ENCODE data around the gene TRAF3IP3.

Gene TRAF3IP3

GRCh38 chr1:209741193-209741592 is 14.7 kb upstream of the TRAF3IP3 start:
- DNase-seq: no peak

DNA sequence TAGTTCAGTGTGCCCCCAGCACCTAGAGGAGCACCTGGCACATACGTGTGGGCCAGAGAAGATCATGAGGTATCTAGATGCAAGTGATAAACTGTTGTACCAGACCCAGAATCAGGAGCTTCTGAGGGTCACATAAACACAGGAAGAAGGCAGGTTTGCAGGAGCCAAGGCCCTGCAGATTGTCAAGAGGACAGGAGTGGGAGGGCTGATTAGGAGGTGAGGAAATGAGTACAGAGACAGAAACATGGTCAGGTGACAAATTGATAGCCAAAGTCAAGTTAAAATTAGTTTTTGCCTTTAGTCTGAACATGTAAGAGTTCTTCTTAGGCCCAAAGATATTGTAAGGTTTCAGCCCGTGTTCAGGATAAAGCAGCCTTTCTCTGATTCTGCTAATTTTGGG is 14.0 kb upstream of the TRAF3IP3 start:
- DNase-seq: no peak

GRCh38 chr1:209742409-209743144 is 13.3 kb upstream of the TRAF3IP3 start:
- DNase-seq: no peak

DNA sequence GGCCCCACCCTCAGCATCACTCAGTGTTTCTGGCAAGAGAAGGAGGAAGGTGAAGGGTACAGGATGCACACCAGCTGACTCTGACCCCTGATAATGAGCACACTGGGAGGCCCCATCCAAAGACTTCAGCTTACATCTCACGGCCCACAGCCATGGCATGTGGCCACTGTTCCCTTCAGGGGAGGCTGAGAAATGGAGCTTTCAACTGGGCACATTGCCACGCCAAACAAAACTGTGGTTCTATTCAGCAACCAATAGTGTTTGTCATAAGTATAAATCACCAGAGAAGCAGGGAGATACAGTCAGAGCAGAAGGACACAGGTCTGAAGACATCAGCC is 12.7 kb upstream of the TRAF3IP3 start:
- DNase-seq: no peak

GRCh38 chr1:209746451-209747165 is 9.2 kb upstream of the TRAF3IP3 start:
- DNase-seq: no peak

- DNase-seq: no peak
These were observed 8.1 kb upstream of the TRAF3IP3 start for GRCh38 chr1:209747580-209748262.

GRCh38 chr1:209748620-209749019 is 7.2 kb upstream of the TRAF3IP3 start:
- DNase-seq: no peak

- no peak for DNase-seq
These were observed 6.6 kb upstream of the TRAF3IP3 start for GRCh38 chr1:209749205-209749604.

GRCh38 chr1:209749670-209750323 is 6.1 kb upstream of the TRAF3IP3 start:
- DNase-seq: peak; percentile 48 to 67

GRCh38 chr1:209751627-209752231 is 4.1 kb upstream of the TRAF3IP3 start:
- DNase-seq: no peak

DNA sequence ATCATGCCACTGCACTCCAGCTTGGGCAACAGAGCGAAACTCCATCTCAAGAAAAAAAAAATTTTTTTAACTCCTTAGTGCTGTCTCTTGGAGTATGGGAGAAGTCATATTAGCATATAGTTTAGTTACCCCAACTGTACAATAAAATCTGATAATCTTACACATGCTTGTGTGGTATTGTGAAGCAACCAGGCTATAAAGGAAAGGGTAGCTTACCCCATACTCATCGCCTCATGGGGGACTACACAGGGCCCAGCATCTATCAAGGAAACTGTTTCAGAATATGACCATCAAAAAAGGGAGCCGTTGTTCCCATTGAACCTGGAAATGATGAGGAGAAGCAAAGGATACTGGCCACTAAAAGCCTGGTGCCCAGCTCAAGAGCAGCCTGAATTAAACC is 3.0 kb upstream of the TRAF3IP3 start:
- no peak for DNase-seq

- no peak for DNase-seq
These were observed 597 bp upstream of the TRAF3IP3 start for GRCh38 chr1:209755256-209755655.

- DNase-seq: no peak
These were observed 977 bp downstream of the TRAF3IP3 start for GRCh38 chr1:209756615-209757445.

DNA sequence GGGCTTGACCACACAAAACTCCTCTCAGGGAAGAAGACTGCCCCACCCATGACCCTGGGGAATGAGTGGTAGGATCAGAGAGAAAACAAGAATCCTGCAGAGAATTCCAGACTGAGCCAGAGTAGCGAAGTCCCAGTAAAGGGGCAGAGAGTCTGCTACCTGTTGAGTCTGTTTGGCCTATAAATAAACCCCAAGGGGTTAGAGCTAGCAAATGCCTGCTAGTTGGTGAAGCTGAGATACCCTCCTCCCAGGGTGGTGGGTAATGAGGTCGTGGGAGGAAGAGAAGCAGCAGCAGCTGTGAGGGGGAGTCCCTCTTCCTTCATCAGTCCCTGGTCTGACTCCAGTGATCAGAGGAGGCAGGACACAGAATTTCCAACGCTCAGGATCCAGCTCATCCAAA is 2.5 kb downstream of the TRAF3IP3 start:
- DNase-seq: no peak

DNA sequence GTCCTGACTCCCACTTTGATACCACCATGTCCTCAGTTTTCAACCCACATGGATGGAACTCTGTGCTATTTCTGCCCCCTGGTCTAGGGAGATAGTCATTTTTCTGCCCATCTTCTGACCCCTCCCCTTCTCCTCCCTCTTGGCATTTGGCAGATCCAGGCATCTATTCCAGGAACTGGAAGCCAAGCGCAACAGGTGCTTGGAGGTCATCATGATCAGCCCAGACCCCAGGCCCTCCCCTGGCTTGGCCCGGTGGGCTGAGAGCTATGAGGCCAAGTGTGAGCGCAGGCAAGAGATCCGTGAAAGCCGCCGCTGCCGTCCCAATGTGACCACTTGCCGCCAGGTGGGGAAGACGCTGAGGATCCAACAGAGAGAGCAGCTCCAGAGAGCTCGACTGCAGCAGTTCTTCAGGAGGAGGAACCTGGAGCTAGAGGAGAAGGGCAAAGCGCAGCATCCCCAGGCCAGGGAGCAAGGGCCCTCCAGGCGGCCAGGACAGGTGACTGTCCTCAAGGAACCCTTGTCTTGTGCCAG is 4.0 kb downstream of the TRAF3IP3 start:
- no peak for DNase-seq

DNA sequence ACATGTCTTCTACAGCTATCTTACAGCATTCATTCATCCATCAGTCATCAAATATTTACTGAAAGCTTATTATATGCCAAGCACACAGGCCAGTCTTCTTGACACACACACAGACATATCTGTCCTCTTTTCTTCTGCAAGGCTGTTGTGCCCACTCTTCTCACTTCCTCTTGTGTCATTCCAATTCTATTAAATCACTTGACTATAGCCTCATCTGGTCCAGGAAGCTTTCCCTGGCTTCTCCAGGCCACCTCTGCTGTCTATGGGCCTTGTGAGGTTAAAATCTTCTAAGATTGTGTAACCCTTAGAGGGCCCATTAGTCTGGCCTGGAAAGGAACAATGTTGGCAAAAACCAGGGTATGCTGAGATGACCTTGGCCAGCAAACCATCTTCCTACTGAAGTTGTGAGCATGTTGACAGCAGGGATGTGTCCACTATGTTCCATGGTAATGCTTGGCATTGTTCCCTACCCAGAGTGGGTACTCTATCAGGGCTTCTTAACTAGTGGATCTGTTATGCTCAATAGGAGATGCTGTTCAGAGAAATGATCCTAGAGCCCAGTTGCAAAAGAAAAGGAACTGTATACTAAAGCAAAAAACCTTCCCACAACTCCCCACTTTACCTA is 5.3 kb downstream of the TRAF3IP3 start:
- no peak for DNase-seq

DNA sequence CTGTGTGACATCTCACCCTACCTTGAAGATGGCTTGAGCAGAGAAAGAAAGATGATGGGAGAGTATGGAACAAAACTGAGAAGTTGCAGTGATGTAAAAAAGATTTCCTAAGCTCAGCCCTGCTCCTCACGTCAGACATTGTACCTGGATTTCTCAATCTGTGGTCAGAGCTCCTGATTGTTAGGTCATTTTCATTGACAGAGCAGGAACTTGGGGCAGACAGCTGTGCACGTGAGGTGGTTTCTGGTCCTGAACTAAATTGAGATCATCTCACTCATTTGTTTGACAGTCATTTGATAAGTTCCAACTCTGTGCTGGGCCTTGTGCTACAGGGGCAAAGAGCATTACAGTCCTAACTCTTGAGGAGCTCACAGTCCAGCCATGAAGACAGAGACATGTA is 10.2 kb downstream of the TRAF3IP3 start:
- no peak for DNase-seq

DNA sequence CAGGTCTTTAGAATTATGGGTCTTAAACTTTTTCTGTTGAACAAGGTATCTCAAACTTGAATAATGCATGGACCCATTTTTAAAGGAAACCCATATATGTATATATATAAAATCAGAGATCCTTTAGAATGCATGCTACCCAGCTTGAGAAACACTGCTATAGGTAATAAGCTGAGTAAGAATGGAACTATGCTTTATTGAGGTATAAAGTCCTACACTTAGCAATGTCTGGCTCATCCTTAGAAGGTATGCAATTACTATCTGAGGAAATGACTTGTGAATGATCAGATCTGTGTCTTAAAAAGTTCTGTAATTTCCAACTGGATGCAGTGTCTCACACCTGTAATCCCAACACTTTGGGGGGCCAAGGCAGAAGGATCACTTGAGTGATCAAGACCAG is 11.2 kb downstream of the TRAF3IP3 start:
- DNase-seq: no peak

DNA sequence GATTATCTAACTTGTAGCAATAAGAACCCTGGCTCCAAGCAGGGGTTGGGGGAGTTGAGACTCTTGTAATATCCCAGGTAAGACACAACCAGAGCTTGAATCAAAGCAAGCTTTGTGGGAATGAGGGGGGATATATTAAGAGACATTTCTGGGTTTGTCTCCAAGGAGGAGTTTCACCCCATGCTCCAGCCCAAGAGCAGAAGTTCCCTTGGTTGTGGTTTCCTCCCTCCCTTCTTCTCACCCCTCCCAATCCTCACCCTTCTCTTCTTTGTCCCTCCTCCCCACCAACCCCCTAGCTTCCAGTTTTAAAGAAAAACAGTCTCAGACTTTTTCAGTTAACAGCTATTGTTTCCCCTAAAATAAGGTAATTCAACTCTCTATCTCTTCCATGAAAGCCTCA is 11.9 kb downstream of the TRAF3IP3 start:
- DNase-seq: no peak

DNA sequence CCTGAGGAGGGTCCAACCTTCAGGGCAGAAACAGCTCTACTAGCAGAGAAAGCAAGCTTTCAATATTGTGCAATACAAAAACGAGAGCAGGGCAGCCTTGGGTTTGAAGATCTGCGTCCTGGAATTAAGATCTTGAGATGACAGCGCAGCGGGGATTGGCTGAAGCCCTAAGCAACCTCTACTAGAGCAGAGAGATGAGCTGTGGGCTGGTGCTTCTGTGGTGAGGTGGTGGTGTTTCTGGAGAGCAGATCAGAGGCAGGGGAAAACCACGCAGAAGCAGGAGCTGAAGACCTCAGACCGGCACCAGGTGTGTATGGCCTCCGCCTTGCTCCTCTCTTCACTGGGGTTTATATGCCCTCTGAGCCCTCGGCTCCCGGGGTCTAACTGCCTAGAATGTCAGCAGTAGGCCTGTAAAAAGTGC is 12.5 kb downstream of the TRAF3IP3 start:
- DNase-seq: no peak

- DNase-seq: no peak
These were observed 13.5 kb downstream of the TRAF3IP3 start for GRCh38 chr1:209769171-209769904.

Measured in NCI-H524 (cell line).